Central memory CD4-positive, alpha-beta T cell (primary cell): ENCODE results near the gene GRIN2A.

Source experiments
- DNase-seq: peaks from one replicate; pipeline ENCODE4 v3.0.0; 2022

Gene GRIN2A

GRCh38 chr16:10027553-10027952, 154.7 kb downstream of the GRIN2A start:
- no peak for DNase-seq

GRCh38 chr16:10026593-10026992, 155.6 kb downstream of the GRIN2A start:
- DNase-seq: no peak

- no peak for DNase-seq
Measured at GRCh38 chr16:10022098-10022497, 160.1 kb downstream of the GRIN2A start.

GRCh38 chr16:10020866-10021265, 161.4 kb downstream of the GRIN2A start:
- no peak for DNase-seq

GRCh38 chr16:10016752-10017151, 165.5 kb downstream of the GRIN2A start:
- DNase-seq: no peak

GRCh38 chr16:10015397-10015796, 166.8 kb downstream of the GRIN2A start:
- no peak for DNase-seq

- DNase-seq: no peak
Measured at GRCh38 chr16:10013774-10014173, 168.5 kb downstream of the GRIN2A start.

GRCh38 chr16:10013364-10013763, 168.9 kb downstream of the GRIN2A start:
- DNase-seq: no peak

- DNase-seq: no peak
Measured at GRCh38 chr16:10009684-10010083, 172.5 kb downstream of the GRIN2A start.

- DNase-seq: no peak
Measured at GRCh38 chr16:10003486-10003885, 178.7 kb downstream of the GRIN2A start.

- no peak for DNase-seq
Measured at GRCh38 chr16:10001258-10001775, 180.9 kb downstream of the GRIN2A start.

- no peak for DNase-seq
Measured at GRCh38 chr16:9996221-9996620, 186.0 kb downstream of the GRIN2A start.

GRCh38 chr16:9992441-9992840, 189.8 kb downstream of the GRIN2A start:
- DNase-seq: no peak

GRCh38 chr16:9980981-9981380, 201.2 kb downstream of the GRIN2A start:
- no peak for DNase-seq

GRCh38 chr16:9978160-9978725, 204.0 kb downstream of the GRIN2A start:
- no peak for DNase-seq

- no peak for DNase-seq
Measured at GRCh38 chr16:9977333-9977897, 204.8 kb downstream of the GRIN2A start.

GRCh38 chr16:9976601-9977000, 205.6 kb downstream of the GRIN2A start:
- DNase-seq: no peak

GRCh38 chr16:9971907-9972306, 210.3 kb downstream of the GRIN2A start:
- DNase-seq: no peak

GRCh38 chr16:9970796-9971195, 211.4 kb downstream of the GRIN2A start:
- DNase-seq: no peak

- no peak for DNase-seq
Measured at GRCh38 chr16:9970244-9970643, 212.0 kb downstream of the GRIN2A start.

GRCh38 chr16:9969580-9969979, 212.6 kb downstream of the GRIN2A start:
- DNase-seq: no peak

- DNase-seq: no peak
Measured at GRCh38 chr16:9966569-9967157, 215.6 kb downstream of the GRIN2A start.

- DNase-seq: no peak
Measured at GRCh38 chr16:9965079-9965478, 217.1 kb downstream of the GRIN2A start.

- no peak for DNase-seq
Measured at GRCh38 chr16:9964426-9964825, 217.8 kb downstream of the GRIN2A start.

GRCh38 chr16:9957433-9957832, 224.8 kb downstream of the GRIN2A start:
- DNase-seq: no peak
